ENCODE data around the gene GGTA1. TPM values are rescaled to one million over a fixed set of nuclear protein-coding genes. Genes with fewer than 3 reads are reported as not detected.
A peak's percentile ranks its signal among the peaks of the same experiment; 100 is the strongest.

The GGTA1 gene
- total and polyA plus RNA-seq, 2 of the 8 experiments (the other 6 are each of a cell fraction or from before 2014, with no cell fraction given), result not detected

- TF ChIP-seq ATF3 (IDR thresholded peaks at IDR 0.05; ENCODE audit: insufficient read depth, low read depth, low read length) (no peak), HDAC2 (IDR thresholded peaks at IDR 0.05; ENCODE audit: borderline replicate concordance in 1 of 2, low read depth in 2 of 2, low read length in 2 of 2) (no peak), CEBPB (IDR thresholded peaks at IDR 0.05; ENCODE audit: low read depth, low read length) (no peak), ASH2L (IDR thresholded peaks at IDR 0.05; ENCODE audit: low read length) (no peak), KDM5A (IDR thresholded peaks at IDR 0.05; ENCODE audit: low read length) (no peak)
- TF ChIP-seq, protein P1, sequence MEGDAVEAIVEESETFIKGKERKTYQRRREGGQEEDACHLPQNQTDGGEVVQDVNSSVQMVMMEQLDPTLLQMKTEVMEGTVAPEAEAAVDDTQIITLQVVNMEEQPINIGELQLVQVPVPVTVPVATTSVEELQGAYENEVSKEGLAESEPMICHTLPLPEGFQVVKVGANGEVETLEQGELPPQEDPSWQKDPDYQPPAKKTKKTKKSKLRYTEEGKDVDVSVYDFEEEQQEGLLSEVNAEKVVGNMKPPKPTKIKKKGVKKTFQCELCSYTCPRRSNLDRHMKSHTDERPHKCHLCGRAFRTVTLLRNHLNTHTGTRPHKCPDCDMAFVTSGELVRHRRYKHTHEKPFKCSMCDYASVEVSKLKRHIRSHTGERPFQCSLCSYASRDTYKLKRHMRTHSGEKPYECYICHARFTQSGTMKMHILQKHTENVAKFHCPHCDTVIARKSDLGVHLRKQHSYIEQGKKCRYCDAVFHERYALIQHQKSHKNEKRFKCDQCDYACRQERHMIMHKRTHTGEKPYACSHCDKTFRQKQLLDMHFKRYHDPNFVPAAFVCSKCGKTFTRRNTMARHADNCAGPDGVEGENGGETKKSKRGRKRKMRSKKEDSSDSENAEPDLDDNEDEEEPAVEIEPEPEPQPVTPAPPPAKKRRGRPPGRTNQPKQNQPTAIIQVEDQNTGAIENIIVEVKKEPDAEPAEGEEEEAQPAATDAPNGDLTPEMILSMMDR (IDR thresholded peaks at IDR 0.05; ENCODE audit: control extremely low read depth in 1 of 3, insufficient read depth in 1 of 3, low read depth in 1 of 3, low read length in 3 of 3), result peak in 2 of 3 experiments; percentile 6 to 20; a peak in 2 of 4 replicates
Measured at GRCh38 chr9:121439711-121440664, 59.7 kb downstream of the GGTA1 start (continued).

Data from H1 (cell line).